GM12875 (cell line): ENCODE measurements around the gene TFDP2.
A peak's percentile ranks its signal among the peaks of the same experiment; 100 is the strongest.

ENCODE experiments used
- H3K4me3 ChIP-seq: one replicate; pipeline ENCODE4 v1.5.1; 2011; ENCODE audit warnings: low read depth, low read length, control low read depth
- TF ChIP-seq, protein P1 (sequence below): IDR thresholded peaks from 2 replicates; pipeline ENCODE4 v1.5.1; 2011; ENCODE audit warnings: low read depth, mild to moderate bottlenecking, control low read depth, inconsistent platforms, low read length, moderate library complexity, borderline replicate concordance; ENCODE audit not compliant: insufficient read depth

The TFDP2 gene

DNA sequence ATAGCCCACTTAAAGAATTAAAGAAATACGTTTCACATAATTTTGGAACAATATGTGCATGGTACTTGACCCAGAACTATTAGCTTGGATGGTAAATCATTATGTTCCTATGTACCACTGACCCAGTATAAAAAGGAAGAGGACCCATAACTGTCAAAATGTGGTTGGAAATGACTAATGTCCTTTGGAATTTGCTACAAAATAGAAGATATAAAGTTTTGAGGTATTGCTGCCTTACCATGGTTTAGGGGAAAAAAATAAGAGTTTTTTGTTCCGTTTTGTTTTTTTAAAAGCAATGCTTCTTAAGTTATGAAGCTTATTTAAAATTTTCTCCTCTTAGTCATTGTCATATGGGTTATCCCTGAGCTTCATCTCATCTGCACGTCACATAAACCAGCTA lies 15.8 kb upstream of the TFDP2 start:
- H3K4me3 ChIP-seq, result no peak overlapping the region
- TF ChIP-seq, protein P1, sequence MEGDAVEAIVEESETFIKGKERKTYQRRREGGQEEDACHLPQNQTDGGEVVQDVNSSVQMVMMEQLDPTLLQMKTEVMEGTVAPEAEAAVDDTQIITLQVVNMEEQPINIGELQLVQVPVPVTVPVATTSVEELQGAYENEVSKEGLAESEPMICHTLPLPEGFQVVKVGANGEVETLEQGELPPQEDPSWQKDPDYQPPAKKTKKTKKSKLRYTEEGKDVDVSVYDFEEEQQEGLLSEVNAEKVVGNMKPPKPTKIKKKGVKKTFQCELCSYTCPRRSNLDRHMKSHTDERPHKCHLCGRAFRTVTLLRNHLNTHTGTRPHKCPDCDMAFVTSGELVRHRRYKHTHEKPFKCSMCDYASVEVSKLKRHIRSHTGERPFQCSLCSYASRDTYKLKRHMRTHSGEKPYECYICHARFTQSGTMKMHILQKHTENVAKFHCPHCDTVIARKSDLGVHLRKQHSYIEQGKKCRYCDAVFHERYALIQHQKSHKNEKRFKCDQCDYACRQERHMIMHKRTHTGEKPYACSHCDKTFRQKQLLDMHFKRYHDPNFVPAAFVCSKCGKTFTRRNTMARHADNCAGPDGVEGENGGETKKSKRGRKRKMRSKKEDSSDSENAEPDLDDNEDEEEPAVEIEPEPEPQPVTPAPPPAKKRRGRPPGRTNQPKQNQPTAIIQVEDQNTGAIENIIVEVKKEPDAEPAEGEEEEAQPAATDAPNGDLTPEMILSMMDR, result no peak

DNA sequence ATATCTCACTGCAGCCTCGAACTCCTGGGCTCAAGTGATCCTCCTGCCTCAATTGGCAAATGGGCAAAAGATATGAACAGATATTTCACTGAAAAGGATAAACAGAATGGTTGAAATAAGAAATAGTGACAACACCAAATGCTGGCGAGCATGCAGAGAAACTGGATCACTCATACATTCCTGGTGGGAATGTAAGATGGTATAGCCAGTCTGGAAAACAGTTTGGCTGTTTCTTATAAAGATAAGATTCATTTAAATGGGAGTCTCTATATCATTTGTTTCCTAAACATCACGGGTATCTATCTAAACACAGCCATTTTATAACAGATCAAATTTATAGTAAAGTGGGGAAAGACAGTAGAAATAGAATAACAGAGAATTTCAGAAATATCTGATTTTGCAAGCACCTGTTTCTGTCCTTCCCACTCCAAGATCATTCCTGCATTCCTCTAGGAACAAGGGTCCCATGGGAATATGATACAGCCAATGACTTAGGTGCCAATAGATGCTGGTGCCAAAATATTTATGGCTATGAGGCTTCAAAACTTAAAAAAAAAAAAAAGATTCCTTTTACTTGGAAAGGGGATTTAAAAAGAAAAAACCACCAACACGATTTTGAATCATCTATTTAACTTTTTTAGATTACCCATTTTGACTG lies 9.9 kb upstream of the TFDP2 start:
- no peak overlapping the region for H3K4me3 ChIP-seq
- TF ChIP-seq, protein P1, result no peak

DNA sequence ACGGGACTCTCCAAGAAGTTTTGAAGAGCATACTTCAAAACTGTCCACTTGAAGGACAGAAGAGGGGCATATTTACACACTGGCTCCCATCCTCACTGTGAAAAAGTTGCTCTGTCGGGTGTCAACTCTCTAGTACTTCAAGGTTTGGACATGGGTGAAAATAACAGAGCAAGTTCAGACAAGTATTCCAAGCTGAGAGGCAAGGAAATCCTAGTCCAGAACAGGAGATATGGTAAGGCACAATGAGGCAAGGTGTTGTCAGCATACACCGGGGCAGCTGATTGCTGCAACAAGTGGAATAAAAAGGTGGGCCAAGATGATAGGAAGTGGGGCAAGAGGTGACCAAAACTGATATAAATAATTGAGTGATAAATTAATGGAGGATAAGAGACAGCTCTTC lies 4.8 kb upstream of the TFDP2 start:
- H3K4me3 ChIP-seq, result no peak overlapping the region
- TF ChIP-seq, protein P1, result no peak

DNA sequence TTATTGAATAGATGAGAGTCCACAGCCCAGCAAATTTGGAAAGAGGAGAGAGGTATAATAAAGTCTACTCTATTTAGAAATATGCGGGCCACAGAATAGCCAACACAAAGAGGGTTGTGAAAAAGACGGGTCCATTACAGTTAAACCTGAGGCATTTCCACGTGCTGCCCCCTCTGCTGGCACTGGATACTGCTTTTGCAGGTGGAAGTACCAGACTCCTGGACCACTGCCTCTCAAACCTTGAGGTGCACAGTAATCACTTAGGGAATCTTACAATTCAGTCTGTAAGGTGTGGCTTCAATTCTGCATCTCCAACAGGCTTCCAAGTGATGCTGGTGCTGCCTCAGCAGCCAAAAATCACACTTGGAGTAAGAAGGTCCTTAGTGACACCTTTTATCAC lies 3.0 kb upstream of the TFDP2 start:
- H3K4me3 ChIP-seq, result no peak overlapping the region
- TF ChIP-seq, protein P1, result 0 out of 2 replicates have a peak, but pooled peaks have one; percentile 13

DNA sequence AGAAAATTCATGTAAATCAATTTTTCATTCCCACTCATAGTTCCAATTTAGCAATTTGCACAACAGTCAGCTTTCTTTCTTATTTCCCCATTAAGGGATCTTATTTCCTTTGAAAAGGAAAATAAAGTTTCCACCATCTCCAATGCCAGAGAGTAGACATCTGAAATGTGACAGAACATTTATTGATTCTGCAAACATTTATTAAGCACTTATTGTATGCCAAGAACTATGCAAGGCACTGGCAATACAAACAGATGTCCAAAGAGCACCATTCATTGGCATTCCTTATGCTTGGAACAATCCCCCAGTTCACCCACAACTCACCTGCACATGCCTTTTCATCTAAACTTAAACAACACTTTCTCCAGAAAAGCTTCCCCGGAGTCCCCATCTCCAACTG lies 2.5 kb upstream of the TFDP2 start:
- TF ChIP-seq, protein P1, result no peak
- H3K4me3 ChIP-seq, result no peak overlapping the region

DNA sequence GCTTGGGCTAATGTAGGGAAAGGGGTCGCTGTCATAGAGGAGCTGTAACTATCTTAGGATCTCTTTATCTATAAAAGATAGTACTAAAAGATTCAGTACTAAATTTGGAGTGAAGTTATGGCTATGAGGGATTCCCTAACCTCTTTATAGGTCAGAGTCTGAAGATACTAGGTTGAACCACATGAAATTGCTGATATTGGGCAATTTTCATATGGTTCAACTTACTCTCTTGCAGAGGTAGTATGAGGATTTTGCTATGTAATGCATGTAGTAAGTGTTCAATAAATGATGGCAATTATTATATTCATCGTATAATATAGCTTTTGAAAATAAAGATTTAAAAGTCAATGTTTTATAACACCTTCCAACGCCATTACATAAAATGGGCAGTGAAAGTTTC lies 1.9 kb upstream of the TFDP2 start:
- no peak overlapping the region for H3K4me3 ChIP-seq
- TF ChIP-seq, protein P1, result no peak

DNA sequence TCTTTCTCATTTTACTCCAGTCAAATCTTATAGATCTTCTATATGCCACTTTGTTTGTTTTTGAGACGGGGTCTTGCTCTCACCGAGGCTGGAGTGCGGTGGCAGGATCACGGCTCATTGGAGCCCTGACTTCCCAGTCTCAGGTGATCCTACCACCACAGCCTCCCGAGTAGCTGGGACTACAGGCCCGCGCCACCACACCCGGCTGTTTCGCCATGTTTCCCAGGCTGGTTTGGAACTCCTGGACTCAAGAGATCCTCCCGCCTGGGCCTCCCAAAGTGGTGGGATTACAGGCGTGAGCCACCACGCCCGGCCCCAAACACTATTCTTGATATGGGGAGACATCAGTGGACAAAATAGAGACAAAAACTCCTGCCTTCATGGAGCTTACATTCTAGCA lies 927 bp upstream of the TFDP2 start:
- TF ChIP-seq, protein P1, result no peak
- no peak overlapping the region for H3K4me3 ChIP-seq
